Mucosa of stomach (tissue), 1 donor: Measurements from ENCODE around the gene PEPD.
A peak's percentile ranks its signal among the peaks of the same experiment; 100 is the strongest.

Experiments used
- H3K27me3 ChIP-seq: one replicate; pipeline ENCODE4 v1.7.0; 2013; ENCODE audit warnings: mild to moderate bottlenecking, low read length; ENCODE audit not compliant: control insufficient read depth, insufficient read depth
- H3K36me3 ChIP-seq: one replicate; pipeline ENCODE4 v1.7.0; 2013; ENCODE audit warnings: low read length; ENCODE audit not compliant: control insufficient read depth, insufficient read depth
- H3K4me1 ChIP-seq: one replicate; pipeline ENCODE4 v1.7.0; 2013; ENCODE audit warnings: mild to moderate bottlenecking, low read length; ENCODE audit not compliant: control insufficient read depth, insufficient read depth
- H3K4me3 ChIP-seq: one replicate; pipeline ENCODE4 v1.7.0; 2013; ENCODE audit warnings: low read length
- H3K9ac ChIP-seq: one replicate; pipeline ENCODE4 v1.7.0; 2013; ENCODE audit warnings: mild to moderate bottlenecking, low read length, moderate library complexity
- H3K9me3 ChIP-seq: one replicate; pipeline ENCODE4 v1.7.0; 2013; ENCODE audit warnings: mild to moderate bottlenecking, low read length, moderate library complexity; ENCODE audit not compliant: control insufficient read depth
- donor health status: Pancreatic carcinoma.

The PEPD gene

GRCh38 chr19:33535226-33535625 is 13.6 kb upstream of the PEPD start:
- Histone ChIP-seq H3K27me3 (peaks cover 4% of the 10 kb centered on the region), H3K36me3 (no peaks in the 10 kb centered on the region), H3K9me3 (no peaks in the 10 kb centered on the region), H3K9ac (no peak overlapping the region), H3K4me3 (no peak overlapping the region), H3K4me1 (no peaks in the 10 kb centered on the region)

- Histone ChIP-seq H3K4me1 (no peaks in the 10 kb centered on the region), H3K9ac (no peak overlapping the region), H3K9me3 (no peaks in the 10 kb centered on the region), H3K27me3 (peaks cover 4% of the 10 kb centered on the region), H3K4me3 (no peak overlapping the region), H3K36me3 (no peaks in the 10 kb centered on the region)
These were observed 11.4 kb upstream of the PEPD start for GRCh38 chr19:33532859-33533460.

- Histone ChIP-seq H3K4me3 (no peak overlapping the region), H3K36me3 (no peaks in the 10 kb centered on the region), H3K9me3 (no peaks in the 10 kb centered on the region), H3K4me1 (no peaks in the 10 kb centered on the region), H3K9ac (no peak overlapping the region), H3K27me3 (peaks cover 4% of the 10 kb centered on the region)
These were observed 9.3 kb upstream of the PEPD start for GRCh38 chr19:33530842-33531241.

- H3K4me3 ChIP-seq, result no peak overlapping the region
- no peak overlapping the region for H3K9ac ChIP-seq
- peaks cover 4% of the 10 kb centered on the region for H3K27me3 ChIP-seq
- H3K4me1 ChIP-seq, result no peaks in the 10 kb centered on the region
- H3K9me3 ChIP-seq, result no peaks in the 10 kb centered on the region
- no peaks in the 10 kb centered on the region for H3K36me3 ChIP-seq
These were observed 8.7 kb upstream of the PEPD start for GRCh38 chr19:33530296-33530695.

- Histone ChIP-seq H3K4me1 (no peaks in the 10 kb centered on the region), H3K4me3 (no peak overlapping the region), H3K9me3 (no peaks in the 10 kb centered on the region), H3K9ac (no peak overlapping the region), H3K27me3 (peaks cover 4% of the 10 kb centered on the region), H3K36me3 (no peaks in the 10 kb centered on the region)
These were observed 7.6 kb upstream of the PEPD start for GRCh38 chr19:33529094-33529676.

- Histone ChIP-seq H3K36me3 (no peaks in the 10 kb centered on the region), H3K9ac (no peak overlapping the region), H3K27me3 (peaks cover under 1% of the 10 kb centered on the region), H3K4me3 (no peak overlapping the region), H3K9me3 (no peaks in the 10 kb centered on the region), H3K4me1 (no peaks in the 10 kb centered on the region)
These were observed 6.8 kb upstream of the PEPD start for GRCh38 chr19:33528404-33528803.

GRCh38 chr19:33527125-33527524 is 5.5 kb upstream of the PEPD start:
- H3K9me3 ChIP-seq, result no peaks in the 10 kb centered on the region
- H3K4me3 ChIP-seq, result no peak overlapping the region
- no peaks in the 10 kb centered on the region for H3K4me1 ChIP-seq
- H3K27me3 ChIP-seq, result no peaks in the 10 kb centered on the region
- H3K9ac ChIP-seq, result no peak overlapping the region
- no peaks in the 10 kb centered on the region for H3K36me3 ChIP-seq

GRCh38 chr19:33524024-33524664 is 2.6 kb upstream of the PEPD start:
- Histone ChIP-seq H3K27me3 (no peaks in the 10 kb centered on the region), H3K9me3 (no peaks in the 10 kb centered on the region), H3K9ac (no peak overlapping the region), H3K4me3 (no peak overlapping the region), H3K36me3 (no peaks in the 10 kb centered on the region), H3K4me1 (peaks cover 13% of the 10 kb centered on the region)

- Histone ChIP-seq H3K4me3 (no peak overlapping the region), H3K9me3 (no peaks in the 10 kb centered on the region), H3K9ac (no peak overlapping the region), H3K4me1 (peaks cover 13% of the 10 kb centered on the region), H3K27me3 (no peaks in the 10 kb centered on the region), H3K36me3 (no peaks in the 10 kb centered on the region)
These were observed 1.6 kb upstream of the PEPD start for GRCh38 chr19:33523167-33523566.

- H3K27me3 ChIP-seq, result no peaks in the 10 kb centered on the region
- H3K4me1 ChIP-seq, result peaks cover 13% of the 10 kb centered on the region
- peak overlapping the region; percentile 31 for H3K9ac ChIP-seq
- no peaks in the 10 kb centered on the region for H3K9me3 ChIP-seq
- H3K4me3 ChIP-seq, result no peak overlapping the region
- no peaks in the 10 kb centered on the region for H3K36me3 ChIP-seq
These were observed 726 bp upstream of the PEPD start for GRCh38 chr19:33522371-33522662.

- H3K9ac ChIP-seq, result peak overlapping the region; percentile 58
These were observed 629 bp downstream of the PEPD start for GRCh38 chr19:33520844-33521479.

GRCh38 chr19:33520048-33520643 is 1.4 kb downstream of the PEPD start:
- H3K4me3 ChIP-seq, result no peak overlapping the region
- no peaks in the 10 kb centered on the region for H3K36me3 ChIP-seq
- H3K4me1 ChIP-seq, result peaks cover 13% of the 10 kb centered on the region
- no peaks in the 10 kb centered on the region for H3K27me3 ChIP-seq
- H3K9ac ChIP-seq, result no peak overlapping the region
- no peaks in the 10 kb centered on the region for H3K9me3 ChIP-seq

More at GRCh38 chr19:33520844-33521479, 629 bp downstream of the PEPD start:
- peaks cover 13% of the 10 kb centered on the region for H3K4me1 ChIP-seq
- peak overlapping the region; percentile 49 for H3K4me3 ChIP-seq
- H3K36me3 ChIP-seq, result no peaks in the 10 kb centered on the region
- no peaks in the 10 kb centered on the region for H3K9me3 ChIP-seq
- no peaks in the 10 kb centered on the region for H3K27me3 ChIP-seq
